GM21423 (cell line): Measurements from ENCODE around the gene NPW.

Source experiments
- ATAC-seq: cut with Tn5 transposase; IDR thresholded peaks from one replicate; pipeline ENCODE4 v1.9.1; 2021; ENCODE audit warnings: mild to moderate bottlenecking, moderate library complexity; ENCODE audit not compliant: unreplicated experiment

NPW gene

GRCh38 chr16:2019518-2019920 lies at the start of gene NPW:
TSS of gene NPW (plus strand) at chr16:2019785.
- ATAC-seq = no peak

- peak; percentile 76 for ATAC-seq
These were observed 47.6 kb upstream of the NPW start, which contains the start of gene TBL3 for GRCh38 chr16:1971796-1972489. TSS of gene TBL3 (plus strand) at chr16:1972053. CDS start at chr16:1972165, 112 bp downstream.

- ATAC-seq = no peak
These were observed 47.1 kb upstream of the NPW start for GRCh38 chr16:1972490-1972877.

GRCh38 chr16:1973461-1974156 lies 46.0 kb upstream of the NPW start:
- no peak for ATAC-seq

- no peak for ATAC-seq
These were observed 45.2 kb upstream of the NPW start for GRCh38 chr16:1974157-1975070.

GRCh38 chr16:1975432-1976215 lies 44.0 kb upstream of the NPW start:
- ATAC-seq = no peak

- no peak for ATAC-seq
These were observed 43.4 kb upstream of the NPW start for GRCh38 chr16:1976216-1976520.

- no peak for ATAC-seq
These were observed 42.4 kb upstream of the NPW start for GRCh38 chr16:1976951-1977874.

- no peak for ATAC-seq
These were observed 41.7 kb upstream of the NPW start for GRCh38 chr16:1977875-1978268.

- ATAC-seq = no peak
These were observed 41.0 kb upstream of the NPW start for GRCh38 chr16:1978476-1979120.

GRCh38 chr16:1979271-1980029 lies 40.1 kb upstream of the NPW start:
- ATAC-seq = no peak

GRCh38 chr16:1980030-1980769 lies 39.4 kb upstream of the NPW start:
- no peak for ATAC-seq

GRCh38 chr16:1980770-1981087 lies 38.9 kb upstream of the NPW start:
- ATAC-seq = no peak

GRCh38 chr16:1981398-1981836 lies 38.2 kb upstream of the NPW start, which contains the start of gene NOXO1:
TSS of gene NOXO1 (minus strand) at chr16:1981469. CDS start at chr16:1981179, 290 bp downstream.
- ATAC-seq = no peak

GRCh38 chr16:1982013-1982433 lies 37.6 kb upstream of the NPW start:
- no peak for ATAC-seq

GRCh38 chr16:1982991-1983543 lies 36.5 kb upstream of the NPW start:
- no peak for ATAC-seq

- peak; percentile 73 for ATAC-seq
These were observed 35.8 kb upstream of the NPW start, which contains the start of gene GFER for GRCh38 chr16:1983544-1984346. TSS of gene GFER (plus strand) at chr16:1984193. CDS start at chr16:1984219, 26 bp downstream.
